GM10266 (cell line): ENCODE data around the gene MIOX.

ENCODE experiments used
- DNase-seq: peaks from one replicate; pipeline ENCODE4 v3.0.0; 2012; ENCODE audit errors: extremely low spot score
- TF ChIP-seq, protein P1 (sequence below): IDR thresholded peaks from 2 replicates; pipeline ENCODE4 v1.5.1; 2012; ENCODE audit warnings: mild to moderate bottlenecking, low read depth; ENCODE audit not compliant: control insufficient read depth, insufficient read depth; ENCODE audit errors: missing control alignments

Gene MIOX

DNA sequence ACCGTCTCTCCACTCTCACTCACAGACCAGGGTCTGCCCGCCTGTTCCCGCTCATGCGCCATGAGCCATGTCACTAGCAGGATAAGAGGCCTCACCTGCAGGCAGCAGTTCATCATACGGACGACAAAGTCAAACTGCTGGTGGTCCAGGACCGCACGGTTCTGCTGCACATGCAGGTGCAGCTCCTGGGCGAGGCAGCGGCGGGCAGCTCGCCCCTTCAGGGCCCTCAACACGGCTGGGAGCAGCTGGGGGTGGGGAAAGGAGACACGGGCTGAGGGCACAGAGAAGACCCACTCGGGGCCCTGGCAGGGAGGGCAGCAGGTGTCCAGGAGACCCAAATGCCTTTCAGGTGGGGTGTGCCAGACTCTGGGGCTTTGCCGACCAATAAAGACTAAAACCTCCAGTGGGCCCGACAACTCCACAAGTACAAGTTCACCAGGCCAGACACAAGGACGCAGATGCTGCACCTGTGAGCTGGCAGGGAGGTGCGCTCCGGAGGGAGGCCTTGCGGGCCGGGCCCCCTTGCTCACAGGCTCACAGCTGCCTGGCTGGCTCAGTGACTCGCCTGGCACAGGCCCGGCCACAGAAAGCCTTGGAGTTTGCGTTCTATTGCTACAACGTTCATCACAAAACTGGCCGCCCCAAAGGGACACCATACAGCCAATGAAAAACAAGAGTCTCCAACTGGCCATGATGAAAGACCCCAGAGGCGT, 23.3 kb upstream of the MIOX start:
- DNase-seq, result no peak
- TF ChIP-seq, protein P1, sequence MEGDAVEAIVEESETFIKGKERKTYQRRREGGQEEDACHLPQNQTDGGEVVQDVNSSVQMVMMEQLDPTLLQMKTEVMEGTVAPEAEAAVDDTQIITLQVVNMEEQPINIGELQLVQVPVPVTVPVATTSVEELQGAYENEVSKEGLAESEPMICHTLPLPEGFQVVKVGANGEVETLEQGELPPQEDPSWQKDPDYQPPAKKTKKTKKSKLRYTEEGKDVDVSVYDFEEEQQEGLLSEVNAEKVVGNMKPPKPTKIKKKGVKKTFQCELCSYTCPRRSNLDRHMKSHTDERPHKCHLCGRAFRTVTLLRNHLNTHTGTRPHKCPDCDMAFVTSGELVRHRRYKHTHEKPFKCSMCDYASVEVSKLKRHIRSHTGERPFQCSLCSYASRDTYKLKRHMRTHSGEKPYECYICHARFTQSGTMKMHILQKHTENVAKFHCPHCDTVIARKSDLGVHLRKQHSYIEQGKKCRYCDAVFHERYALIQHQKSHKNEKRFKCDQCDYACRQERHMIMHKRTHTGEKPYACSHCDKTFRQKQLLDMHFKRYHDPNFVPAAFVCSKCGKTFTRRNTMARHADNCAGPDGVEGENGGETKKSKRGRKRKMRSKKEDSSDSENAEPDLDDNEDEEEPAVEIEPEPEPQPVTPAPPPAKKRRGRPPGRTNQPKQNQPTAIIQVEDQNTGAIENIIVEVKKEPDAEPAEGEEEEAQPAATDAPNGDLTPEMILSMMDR, result no peak

DNA sequence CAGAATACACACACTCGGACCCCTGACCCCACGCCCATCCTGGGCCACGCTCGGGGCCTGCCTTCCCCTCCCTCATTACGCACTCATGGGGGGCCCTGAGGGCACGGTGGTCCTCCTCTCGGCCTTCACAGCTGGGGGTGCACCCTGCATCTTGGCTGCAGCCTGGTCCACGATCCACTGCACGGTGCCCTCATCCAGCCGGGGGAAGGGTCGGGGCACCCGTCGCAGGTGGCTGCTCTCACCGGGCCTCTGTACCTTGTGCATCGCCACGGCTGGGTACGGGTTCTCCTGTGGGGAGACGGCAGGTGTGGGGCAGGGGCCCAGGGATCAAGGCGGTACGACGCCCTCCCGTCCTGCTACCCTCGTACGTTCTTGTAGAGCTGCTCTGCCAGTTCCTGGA, 22.2 kb upstream of the MIOX start:
- DNase-seq, result no peak
- TF ChIP-seq, protein P1, result no peak

DNA sequence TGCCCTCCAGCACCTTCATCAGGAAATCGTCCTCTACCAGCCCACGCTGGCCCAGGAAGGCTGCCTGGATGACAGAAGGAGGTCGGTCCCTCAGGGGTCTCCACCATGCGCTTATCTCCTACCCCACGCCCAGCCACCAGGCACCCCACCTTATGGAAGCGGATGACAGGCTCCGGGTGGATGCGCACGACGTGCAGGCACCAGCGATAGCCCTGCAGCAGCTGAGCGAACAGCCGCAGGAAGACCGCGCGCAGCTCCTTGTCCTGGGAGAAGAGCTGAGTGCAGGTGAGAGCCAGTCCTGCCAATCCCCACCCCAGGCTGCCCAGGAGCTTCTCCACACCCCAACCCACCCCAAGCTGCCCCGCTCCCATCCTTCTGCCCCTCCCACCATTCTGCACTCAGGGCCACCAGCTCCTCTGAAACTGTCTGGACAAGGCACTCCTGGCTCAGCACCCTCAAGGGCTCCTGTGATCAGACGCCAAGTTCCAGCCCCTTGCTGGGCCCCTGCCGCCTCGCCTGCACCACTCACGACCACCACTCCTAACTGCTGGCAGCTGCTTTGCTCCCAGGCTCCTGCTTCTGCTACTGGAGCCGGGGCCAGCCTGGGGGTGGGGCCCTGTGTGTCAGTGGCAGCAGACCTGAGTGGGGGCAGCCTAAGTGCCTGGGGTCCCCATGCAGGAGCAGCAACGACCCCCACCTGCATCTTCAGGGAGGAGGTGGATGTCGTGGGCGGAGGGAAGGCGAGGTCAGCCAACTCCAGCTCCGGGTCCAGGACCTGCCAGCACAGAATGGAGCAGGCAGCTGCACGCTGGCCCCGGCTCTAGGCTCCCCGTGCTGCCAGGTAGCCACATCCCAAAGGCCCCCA, 21.4 kb upstream of the MIOX start:
- no peak for DNase-seq
- TF ChIP-seq, protein P1, result no peak

DNA sequence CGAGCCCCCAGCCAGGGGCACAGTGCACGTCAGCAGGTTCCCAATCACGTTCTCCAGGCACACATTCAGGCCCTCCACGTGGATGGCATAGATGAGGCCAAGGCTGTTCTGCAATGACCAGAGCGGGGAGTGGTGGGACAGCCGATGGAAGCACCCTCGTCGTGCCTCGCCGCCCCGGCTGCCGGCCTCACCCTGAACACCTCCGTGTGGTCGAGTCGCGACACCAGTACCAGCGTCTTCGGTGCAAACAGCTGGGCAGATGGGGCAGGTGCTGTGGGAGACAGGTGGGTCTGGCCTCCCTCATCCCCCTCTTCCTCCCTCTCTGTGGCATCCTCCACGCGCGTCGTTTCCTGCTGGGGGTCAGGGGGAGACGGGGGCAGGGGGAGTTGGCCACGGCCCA, 19.3 kb upstream of the MIOX start:
- DNase-seq, result no peak
- TF ChIP-seq, protein P1, result no peak

DNA sequence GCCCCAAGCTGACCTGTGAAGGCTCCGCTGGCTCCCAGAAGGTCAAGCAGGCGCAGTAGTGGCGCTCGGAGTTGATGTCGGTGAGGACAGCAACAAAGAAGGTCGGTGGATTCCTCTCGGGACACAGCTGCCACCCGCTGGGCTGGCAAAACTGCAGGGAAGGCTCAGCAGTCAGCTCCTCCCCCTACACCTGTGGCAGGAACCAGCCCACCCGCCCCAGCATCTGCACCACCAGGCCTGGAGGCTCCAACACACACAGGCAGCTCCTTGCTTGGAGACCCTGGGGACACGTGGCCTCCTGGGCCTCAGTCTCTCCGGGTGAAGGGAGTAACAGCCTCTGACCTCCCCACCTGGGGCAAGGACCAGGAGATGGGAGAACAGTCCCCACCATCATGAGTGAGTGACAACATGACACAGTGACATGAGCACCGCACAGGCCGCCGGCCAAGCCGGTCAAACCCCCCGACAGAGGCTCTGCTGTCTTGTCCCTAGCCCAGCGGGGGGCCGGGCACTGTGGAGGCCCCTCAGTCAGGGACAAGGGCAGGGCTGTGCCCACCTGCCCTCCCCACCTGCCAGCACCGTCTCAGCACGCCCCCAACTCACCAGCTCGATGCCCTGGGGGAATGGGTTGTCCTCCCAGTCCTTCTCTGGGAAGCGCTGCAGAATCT, 18.8 kb upstream of the MIOX start:
- TF ChIP-seq, protein P1, result no peak
- no peak for DNase-seq

DNA sequence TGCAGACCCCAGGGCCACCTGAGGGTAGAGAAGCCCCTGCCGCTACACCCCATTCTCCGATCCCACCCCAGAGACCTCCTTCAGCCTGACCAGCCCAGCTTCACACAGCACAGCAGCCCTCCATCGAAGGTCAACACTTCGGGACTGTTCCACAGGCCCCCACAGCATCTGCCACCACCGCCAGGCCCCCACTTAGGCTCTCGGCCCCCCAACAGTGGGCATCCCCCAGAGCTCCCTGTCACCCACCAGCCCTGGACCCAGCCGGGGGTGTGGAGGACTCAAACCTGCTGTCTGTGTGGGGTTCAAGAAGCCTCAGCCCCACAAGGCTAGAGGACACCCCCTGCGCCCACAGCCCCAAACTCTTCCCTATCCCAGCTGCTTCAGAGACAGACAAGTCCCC, 18.0 kb upstream of the MIOX start:
- TF ChIP-seq, protein P1, result no peak
- no peak for DNase-seq
